GM12878 (cell line): ENCODE results near the gene TBX4. TPM values are rescaled to one million over a fixed set of nuclear protein-coding genes. Genes with fewer than 3 reads are reported as not detected.

Source experiments
- ATAC-seq: fragments of 200-7000 bp; cut with Tn5 transposase; 3 replicates; pipeline ENCODE4 v1.9.1; 2020; ENCODE audit warnings: mild to moderate bottlenecking, moderate library complexity
- BruUV-seq: library from RNA; stranded (reverse); fragments of 400-500 nt; replicated peaks from 2 replicates; lab custom pipeline; 2021; lab: Mats Ljungman, UMichigan
- CTCF ChIA-PET: fragments of 300-600 bp; sonication (Branson Sonifier 250); formaldehyde crosslinking; extraction: SDS; loops from one replicate; lab custom pipeline; 2021; ENCODE audit warnings: inconsistent platforms; lab: Yijun Ruan, JAX
- POLR2A ChIA-PET: fragments of 350-600 bp; formaldehyde crosslinking; extraction: SDS; loops from one replicate; lab custom pipeline; 2021; ENCODE audit warnings: inconsistent platforms; lab: Charles Lee
- RAD21 ChIA-PET: fragments of 300-600 bp; sonication (Branson Sonifier 250); formaldehyde crosslinking; loops from one replicate; lab custom pipeline; 2023; ENCODE audit warnings: antibody characterized with exemption; ENCODE audit not compliant: unreplicated experiment; lab: Charles Lee
- SMC1A ChIA-PET: fragments of 300-600 bp; sonication (Branson Sonifier 250); formaldehyde crosslinking; loops from one replicate; lab custom pipeline; 2023; ENCODE audit not compliant: unreplicated experiment, uncharacterized antibody; lab: Charles Lee
- DNase-seq: peaks from one replicate; pipeline ENCODE4 v3.0.0-alpha.2; 2011; ENCODE audit warnings: low read depth, low spot score
- FAIRE-seq: peaks from 3 replicates; lab custom pipeline; 2011; peaks lifted over from hg19 to GRCh38; lab: Jason Lieb, UNC
- H2AFZ ChIP-seq: 2 replicates; pipeline ENCODE4 v1.6.0; 2011; ENCODE audit warnings: low read depth, low read length, control low read depth; ENCODE audit not compliant: control insufficient read depth
- H3K27ac ChIP-seq: 2 replicates; pipeline ENCODE4 v1.5.1; 2011; ENCODE audit warnings: control low read depth; ENCODE audit not compliant: control insufficient read depth, insufficient read depth
- H3K27me3 ChIP-seq, 2 experiments: replicated peaks in 1 of 2; 2 replicates each; pipeline versions ENCODE4 v1.6.0 to v1.6.1; 2011; ENCODE audit warnings: low read length in 1 of 2; ENCODE audit not compliant: control insufficient read depth in 2 of 2, insufficient read depth in 2 of 2
- H3K36me3 ChIP-seq, 2 experiments: 2 replicates each; pipeline ENCODE4 v1.5.1; 2011; ENCODE audit warnings: low read length in 1 of 2; ENCODE audit not compliant: control insufficient read depth in 2 of 2, insufficient read depth in 2 of 2
- H3K4me1 ChIP-seq: 2 replicates; pipeline ENCODE4 v1.6.1; 2011; ENCODE audit warnings: mild to moderate bottlenecking, low read length, moderate library complexity, mixed read lengths; ENCODE audit not compliant: control insufficient read depth, insufficient read depth
- H3K4me2 ChIP-seq: 2 replicates; pipeline ENCODE4 v1.6.0; 2011; ENCODE audit warnings: control low read depth; ENCODE audit not compliant: control insufficient read depth, insufficient read depth
- H3K4me3 ChIP-seq: fragments of 200-600 bp; sonication (generic); 2 replicates; pipeline ENCODE4 v1.5.1; 2016
- H3K79me2 ChIP-seq: 2 replicates; pipeline ENCODE4 v1.6.0; 2011; ENCODE audit warnings: low read length; ENCODE audit not compliant: control insufficient read depth, insufficient read depth
- H3K9ac ChIP-seq: 2 replicates; pipeline ENCODE4 v1.8.0; 2011; ENCODE audit warnings: low read length, control low read depth, mixed read lengths; ENCODE audit not compliant: control insufficient read depth, insufficient read depth
- H3K9me3 ChIP-seq: replicated peaks from 3 replicates; pipeline ENCODE4 v1.5.1; 2011; ENCODE audit warnings: mild to moderate bottlenecking, low read length; ENCODE audit not compliant: control insufficient read depth, insufficient read depth
- H4K20me1 ChIP-seq: 2 replicates; pipeline ENCODE4 v1.6.0; 2011; ENCODE audit not compliant: control insufficient read depth, insufficient read depth
- MYB ChIP-seq: fragments of 150-350 bp; IDR thresholded peaks from 2 replicates; pipeline ENCODE4 v1.6.1; 2014; ENCODE audit warnings: mild to moderate bottlenecking, low read depth, low read length, borderline replicate concordance
- NFXL1 ChIP-seq: fragments of 450-650 bp; IDR thresholded peaks from 2 replicates; pipeline ENCODE4 v1.6.1; 2017; ENCODE audit warnings: antibody characterized with exemption, mild to moderate bottlenecking, borderline replicate concordance
- POLR2A ChIP-seq: IDR thresholded peaks from 2 replicates; pipeline ENCODE4 v1.6.1; 2011; ENCODE audit warnings: low read depth, mild to moderate bottlenecking, low read length
- YY1 ChIP-seq: IDR thresholded peaks from 2 replicates; pipeline ENCODE4 v1.6.1; 2011; ENCODE audit warnings: low read depth, mild to moderate bottlenecking, low read length
- WGBS: methylation state at CpG from one replicate; pipeline ENCODE4 v1.1.6; 2016; ENCODE audit warnings: low lambda C conversion rate; ENCODE audit not compliant: insufficient replicate concordance, insufficient coverage; ENCODE audit errors: missing lambda C conversion rate; 5-methylcytosine and 5-hydroxymethylcytosine counted together
- in situ Hi-C: fragments of 300-500 bp; cut with MboI; formaldehyde crosslinking; loops from 9 replicates; pipeline ENCODE4 v1.14.3; 2018; ENCODE audit warnings: mixed read lengths
- intact Hi-C: fragments of 100-400 bp; cut with micrococcal nuclease; formaldehyde crosslinking; loops from one replicate; pipeline ENCODE4 v1.14.2; 2022; ENCODE audit not compliant: unreplicated experiment
- polyA plus RNA-seq, 11 experiments: library from polyadenylated mRNA; depleted of rRNA in 4 of 11; unstranded in 6 of 11; stranded (reverse) in 5 of 11; fragments of >200 nt; fragmentation: Nextera tagmentation in 4 of 11; fragmentation: Illumina TruSeq in 1 of 11; extraction: Ambion mirVana in 4 of 11; extraction: Trizol in 1 of 11; gene quantifications; 1 replicate in 1 of 11; 2 replicates in 10 of 11; pipeline versions ENCODE4 v1.2.1 to v1.2.3, GENCODE V29; 2011 to 2016; ENCODE audit warnings: inconsistent platforms in 2 of 11, missing spikeins in 2 of 11, low read depth in 1 of 11
- total RNA-seq, 4 experiments: library from RNA; depleted of rRNA in 3 of 4; stranded (reverse); fragments of >200 nt in 3 of 4; fragmentation: Illumina TruSeq in 1 of 4; extraction: Trizol in 1 of 4; gene quantifications; 2 replicates each; pipeline versions ENCODE4 v1.2.1 to v1.2.3, GENCODE V29; 2013 to 2021
- TF ChIP-seq, protein P1 (sequence below): fragments of 450-650 bp; conservative IDR thresholded peaks from 2 replicates; pipeline ENCODE4 v1.6.1; 2017; ENCODE audit warnings: mild to moderate bottlenecking, moderate library complexity
- TF ChIP-seq, protein P2 (sequence below): fragments of 450-650 bp; IDR thresholded peaks from 2 replicates; pipeline ENCODE4 v1.6.1; 2017; ENCODE audit warnings: mild to moderate bottlenecking, low read depth, inconsistent platforms; ENCODE audit not compliant: poor library complexity, severe bottlenecking

Gene TBX4
- total and polyA plus RNA-seq, 10 of the 15 experiments (the other 5 are each of a cell fraction or from before 2014, with no cell fraction given) = 0.01 TPM; not detected in 9

DNA sequence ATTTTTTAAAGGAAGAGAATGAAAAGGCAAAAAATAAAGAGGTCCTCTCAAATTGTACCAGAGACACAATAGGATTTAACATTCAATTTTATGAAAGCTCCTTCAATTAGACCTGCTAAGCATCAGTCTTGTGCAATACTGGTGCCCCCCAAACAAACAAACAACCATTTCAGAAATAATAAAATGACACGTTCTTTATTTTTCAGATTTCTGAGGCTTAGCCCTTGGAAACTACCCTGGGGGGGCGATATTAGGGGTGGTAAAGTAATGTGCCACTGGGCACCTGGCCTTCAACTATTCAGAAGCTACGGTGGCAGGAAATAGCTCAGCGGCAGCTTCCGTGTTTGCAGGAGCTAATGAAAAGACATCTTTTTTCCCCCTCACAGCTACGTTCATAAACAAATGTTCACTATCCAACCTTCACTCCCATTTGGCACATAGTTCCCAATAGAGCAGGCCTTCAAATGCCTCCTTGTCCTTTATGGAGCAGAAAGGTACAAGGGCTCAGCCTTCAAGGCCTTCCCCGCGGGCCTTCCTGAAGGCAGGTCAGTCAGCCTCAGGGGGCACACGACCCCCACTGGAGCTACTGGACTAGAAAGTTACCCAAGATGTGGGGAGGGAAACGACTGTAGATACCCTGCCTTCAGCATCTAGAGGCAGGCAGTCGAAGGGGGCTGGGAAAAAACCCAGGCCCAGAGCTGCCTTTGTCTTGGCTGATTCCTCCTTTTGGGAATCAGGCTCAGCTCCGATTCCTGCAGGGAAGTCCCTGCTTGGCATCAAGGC is 44.1 kb downstream of the TBX4 start:
- DNase-seq = no peak
- Histone ChIP-seq H3K27me3 (no peaks in the 10 kb centered on the region; a peak in 2 of 4 replicates), H3K36me3 (no peaks in the 10 kb centered on the region), H3K9me3 (no peaks in the 10 kb centered on the region), H3K9ac (no peak overlapping the region), H3K4me1 (no peaks in the 10 kb centered on the region), H3K79me2 (no peaks in the 10 kb centered on the region), H3K27ac (no peak overlapping the region), H3K4me2 (no peak overlapping the region), H2AFZ (no peak overlapping the region), H4K20me1 (no peaks in the 10 kb centered on the region), H3K4me3 (no peak overlapping the region)
- RAD21 ChIA-PET = no interaction called here
- intact Hi-C loops (no loop called here), in situ Hi-C loops (no loop called here)
- CTCF ChIA-PET = interaction anchor here (0.7 to 1.1 kb wide), 2 partner anchors 15 to 318 kb away, joined by 3 read pairs; no protein-coding TSS in a partner anchor
- TF ChIP-seq NFXL1 = 0 out of 2 replicates have a peak, but pooled peaks have one; percentile 22
- no peak for TF ChIP-seq POLR2A
- FAIRE-seq = no peak
- WGBS = 51% methylated on average over 12 of the region's 12 CpGs
- no TSS peak for BruUV-seq
- ATAC-seq = no peak
- SMC1A ChIA-PET = interaction anchor here (0.6 to 1.0 kb wide), 2 partner anchors 13 to 42 kb away, joined by 3 read pairs; no protein-coding TSS in a partner anchor
- POLR2A ChIA-PET = no interaction called here

GRCh38 chr17:61496957-61497653 is 44.9 kb downstream of the TBX4 start:
- no peak overlapping the region for H3K4me2 ChIP-seq
- H3K79me2 ChIP-seq = no peaks in the 10 kb centered on the region
- no peaks in the 10 kb centered on the region for H3K4me1 ChIP-seq
- no peak overlapping the region for H3K4me3 ChIP-seq
- ATAC-seq = no peak
- ChIA-PET CTCF (interaction anchor here (0.6 to 0.7 kb wide), 2 partner anchors 217 to 318 kb away, joined by 3 to 4 read pairs; no protein-coding TSS in a partner anchor), SMC1A (interaction anchor here (1.0 to 1.4 kb wide), 2 partner anchors 13 to 30 kb away, joined by 3 read pairs; no protein-coding TSS in a partner anchor), POLR2A (no interaction called here), RAD21 (no interaction called here)
- H2AFZ ChIP-seq = no peak overlapping the region
- no peak overlapping the region for H3K9ac ChIP-seq
- H3K27me3 ChIP-seq = no peaks in the 10 kb centered on the region; a peak in 2 of 4 replicates
- no peaks in the 10 kb centered on the region for H3K36me3 ChIP-seq
- no peaks in the 10 kb centered on the region for H4K20me1 ChIP-seq
- WGBS = 24% methylated on average over 9 of the region's 9 CpGs
- intact Hi-C loops (no loop called here), in situ Hi-C loops (no loop called here)
- FAIRE-seq = no peak
- DNase-seq = no peak
- no peaks in the 10 kb centered on the region for H3K9me3 ChIP-seq
- no TSS peak for BruUV-seq
- no peak overlapping the region for H3K27ac ChIP-seq
- TF ChIP-seq MYB (no peak), YY1 (no peak)
- TF ChIP-seq, protein P1, sequence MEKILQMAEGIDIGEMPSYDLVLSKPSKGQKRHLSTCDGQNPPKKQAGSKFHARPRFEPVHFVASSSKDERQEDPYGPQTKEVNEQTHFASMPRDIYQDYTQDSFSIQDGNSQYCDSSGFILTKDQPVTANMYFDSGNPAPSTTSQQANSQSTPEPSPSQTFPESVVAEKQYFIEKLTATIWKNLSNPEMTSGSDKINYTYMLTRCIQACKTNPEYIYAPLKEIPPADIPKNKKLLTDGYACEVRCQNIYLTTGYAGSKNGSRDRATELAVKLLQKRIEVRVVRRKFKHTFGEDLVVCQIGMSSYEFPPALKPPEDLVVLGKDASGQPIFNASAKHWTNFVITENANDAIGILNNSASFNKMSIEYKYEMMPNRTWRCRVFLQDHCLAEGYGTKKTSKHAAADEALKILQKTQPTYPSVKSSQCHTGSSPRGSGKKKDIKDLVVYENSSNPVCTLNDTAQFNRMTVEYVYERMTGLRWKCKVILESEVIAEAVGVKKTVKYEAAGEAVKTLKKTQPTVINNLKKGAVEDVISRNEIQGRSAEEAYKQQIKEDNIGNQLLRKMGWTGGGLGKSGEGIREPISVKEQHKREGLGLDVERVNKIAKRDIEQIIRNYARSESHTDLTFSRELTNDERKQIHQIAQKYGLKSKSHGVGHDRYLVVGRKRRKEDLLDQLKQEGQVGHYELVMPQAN = no peak
- TF ChIP-seq, protein P2, sequence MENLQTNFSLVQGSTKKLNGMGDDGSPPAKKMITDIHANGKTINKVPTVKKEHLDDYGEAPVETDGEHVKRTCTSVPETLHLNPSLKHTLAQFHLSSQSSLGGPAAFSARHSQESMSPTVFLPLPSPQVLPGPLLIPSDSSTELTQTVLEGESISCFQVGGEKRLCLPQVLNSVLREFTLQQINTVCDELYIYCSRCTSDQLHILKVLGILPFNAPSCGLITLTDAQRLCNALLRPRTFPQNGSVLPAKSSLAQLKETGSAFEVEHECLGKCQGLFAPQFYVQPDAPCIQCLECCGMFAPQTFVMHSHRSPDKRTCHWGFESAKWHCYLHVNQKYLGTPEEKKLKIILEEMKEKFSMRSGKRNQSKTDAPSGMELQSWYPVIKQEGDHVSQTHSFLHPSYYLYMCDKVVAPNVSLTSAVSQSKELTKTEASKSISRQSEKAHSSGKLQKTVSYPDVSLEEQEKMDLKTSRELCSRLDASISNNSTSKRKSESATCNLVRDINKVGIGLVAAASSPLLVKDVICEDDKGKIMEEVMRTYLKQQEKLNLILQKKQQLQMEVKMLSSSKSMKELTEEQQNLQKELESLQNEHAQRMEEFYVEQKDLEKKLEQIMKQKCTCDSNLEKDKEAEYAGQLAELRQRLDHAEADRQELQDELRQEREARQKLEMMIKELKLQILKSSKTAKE = no peak
